GM13976 (cell line): ENCODE measurements around the gene BMPR1B.
"Not testable (repeated sequence)": the region's sequence is repeated elsewhere in the genome, so short reads cannot be mapped to it uniquely, and the experiment has no call there.

Experiments
- DNase-seq: peaks from one replicate; pipeline ENCODE4 v3.0.0; 2012; ENCODE audit warnings: low spot score
- CTCF ChIP-seq: IDR thresholded peaks from 2 replicates; pipeline ENCODE4 v1.5.1; 2012; ENCODE audit warnings: borderline replicate concordance, mild to moderate bottlenecking; ENCODE audit not compliant: insufficient read depth; ENCODE audit errors: extremely low read depth, missing control alignments, control extremely low read depth
- in situ Hi-C: fragments of 300-500 bp; cut with MboI; formaldehyde crosslinking; loops from one replicate; pipeline ENCODE4 v1.12.0; 2022; ENCODE audit warnings: low sequenced_read_pairs, mixed read lengths, inconsistent platforms; ENCODE audit not compliant: unreplicated experiment

Gene BMPR1B

GRCh38 chr4:94819371-94820168 is 61.8 kb downstream of the BMPR1B start:
- DNase-seq, result no peak
- TF ChIP-seq CTCF, result no peak
- in situ Hi-C loops, result no loop called here

GRCh38 chr4:94826206-94826605 is 68.5 kb downstream of the BMPR1B start:
- in situ Hi-C loops, result no loop called here
- DNase-seq, result no peak
- no peak for TF ChIP-seq CTCF

- DNase-seq, result no peak
- TF ChIP-seq CTCF, result no peak
- in situ Hi-C loops, result no loop called here
Observed at GRCh38 chr4:94827481-94828110, 69.8 kb downstream of the BMPR1B start.

GRCh38 chr4:94828882-94829281 is 71.1 kb downstream of the BMPR1B start:
- no peak for TF ChIP-seq CTCF
- DNase-seq, result no peak
- in situ Hi-C loops, result no loop called here

- no peak for DNase-seq
- TF ChIP-seq CTCF, result no peak
- in situ Hi-C loops, result no loop called here
Observed at GRCh38 chr4:94831607-94832006, 73.9 kb downstream of the BMPR1B start.

- DNase-seq, result not testable (repeated sequence)
Observed at GRCh38 chr4:94832329-94832728, 74.6 kb downstream of the BMPR1B start.

GRCh38 chr4:94833394-94833793 is 75.6 kb downstream of the BMPR1B start:
- in situ Hi-C loops, result no loop called here
- TF ChIP-seq CTCF, result no peak
- no peak for DNase-seq

More at GRCh38 chr4:94832329-94832728, 74.6 kb downstream of the BMPR1B start:
- in situ Hi-C loops, result not testable (repeated sequence)
